Stimulated activated CD4-positive, alpha-beta T cell treated with anti-CD3 and anti-CD28 coated beads, Interleukin-12 subunit alpha, Interleukin-12 subunit beta, amount 100 ng/mL, for 24 hours (primary cell): ENCODE measurements around the gene CTSK.

Source experiments
- DNase-seq, 2 experiments: peaks; one replicate each; pipeline ENCODE4 v3.0.0-alpha.2; 2020; ENCODE audit warnings: low read depth in 2 of 2

Gene CTSK

DNA sequence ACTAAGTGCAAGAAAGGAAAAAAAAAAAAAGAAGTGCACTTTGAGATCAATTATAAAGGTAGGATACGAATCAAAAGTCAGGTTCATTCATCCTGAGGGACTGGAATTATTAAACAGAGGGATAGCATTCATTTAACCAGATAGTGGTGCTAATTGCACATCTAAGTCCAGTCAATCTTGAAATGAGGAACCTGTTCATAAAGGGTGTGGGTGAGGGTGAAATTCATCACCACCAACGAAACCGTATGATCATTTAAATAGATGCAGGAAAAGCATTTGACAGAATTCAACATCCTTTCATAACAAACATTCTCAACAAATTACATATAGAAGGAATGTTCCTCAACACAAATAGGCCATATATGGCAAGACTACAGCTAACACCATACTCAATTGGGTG lies 48.0 kb downstream of the CTSK start:
- DNase-seq: no peak

DNA sequence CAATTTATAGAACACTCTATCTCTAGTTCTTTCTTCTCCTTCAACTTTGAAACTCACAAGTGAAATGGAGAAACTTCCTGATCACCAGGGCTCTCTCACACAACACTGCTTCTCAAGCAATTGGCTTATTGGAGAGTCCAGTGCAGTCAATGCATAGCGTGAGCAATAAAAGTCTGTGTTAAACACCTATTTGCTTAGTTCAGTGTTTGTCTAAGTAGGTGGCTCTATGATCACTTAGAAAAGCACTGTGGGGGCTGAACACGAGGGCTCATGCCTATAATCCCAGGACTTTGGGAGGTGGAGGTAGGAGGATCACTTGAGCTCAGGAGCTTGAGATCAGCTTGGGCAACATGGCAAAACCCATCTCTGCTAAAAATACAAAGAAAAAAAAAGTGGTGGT lies 54.6 kb downstream of the CTSK start:
- DNase-seq: no peak

- DNase-seq: no peak
Observed at GRCh38 chr1:150751443-150751842, 56.6 kb downstream of the CTSK start.

GRCh38 chr1:150749720-150750311 lies 58.2 kb downstream of the CTSK start:
- no peak for DNase-seq

- no peak for DNase-seq
Observed at GRCh38 chr1:150748878-150749719, 59.0 kb downstream of the CTSK start.
